IMR-90 (cell line): ENCODE results near the gene CC2D2B. TPM values are rescaled to one million over a fixed set of nuclear protein-coding genes. Genes with fewer than 3 reads are reported as not detected.
A peak's percentile ranks its signal among the peaks of the same experiment; 100 is the strongest.

ENCODE experiments used
- ATAC-seq: fragments of 200-7000 bp; cut with Tn5 transposase; 2 replicates; pipeline ENCODE4 v1.9.1; 2020; ENCODE audit warnings: low read depth, mild to moderate bottlenecking, moderate library complexity
- BruUV-seq: library from RNA; stranded (reverse); fragments of 400-500 nt; replicated peaks from 2 replicates; lab custom pipeline; 2021; lab: Mats Ljungman, UMichigan
- CTCF ChIA-PET: fragments of 300-600 bp; formaldehyde crosslinking; extraction: SDS; loops from one replicate; lab custom pipeline; 2021; ENCODE audit warnings: antibody characterized with exemption; lab: Yijun Ruan, JAX
- POLR2A ChIA-PET: fragments of 300-600 bp; sonication (Branson Sonifier 250); formaldehyde crosslinking; loops from one replicate; lab custom pipeline; 2022; ENCODE audit warnings: antibody characterized with exemption; ENCODE audit not compliant: unreplicated experiment; lab: Charles Lee
- DNase-seq: peaks from one replicate; pipeline ENCODE4 v3.0.0; 2013
- H2AFZ ChIP-seq: replicated peaks from 2 replicates; pipeline ENCODE3; 2013; ENCODE audit warnings: low read length, mild to moderate bottlenecking; ENCODE audit not compliant: poor library complexity
- H2AK5ac ChIP-seq: 2 replicates; pipeline ENCODE4 v1.6.1; 2013; ENCODE audit warnings: low read depth, low read length, inconsistent platforms
- H2AK9ac ChIP-seq: replicated peaks from 2 replicates; pipeline ENCODE3; 2013; ENCODE audit warnings: mild to moderate bottlenecking, low read depth, low read length, moderate library complexity; ENCODE audit not compliant: poor library complexity
- H2BK120ac ChIP-seq: 2 replicates; pipeline ENCODE4 v1.6.1; 2013; ENCODE audit warnings: low read depth, low read length, inconsistent platforms
- H2BK15ac ChIP-seq: 3 replicates; pipeline ENCODE4 v1.6.1; 2013; ENCODE audit warnings: low read depth, low read length, inconsistent platforms
- H2BK20ac ChIP-seq: 2 replicates; pipeline ENCODE4 v1.6.1; 2013; ENCODE audit warnings: low read depth, mild to moderate bottlenecking, inconsistent platforms, low read length, moderate library complexity
- H2BK5ac ChIP-seq: 2 replicates; pipeline ENCODE4 v1.6.1; 2013; ENCODE audit warnings: mild to moderate bottlenecking, low read depth, low read length, inconsistent platforms; ENCODE audit not compliant: poor library complexity, severe bottlenecking
- H3K14ac ChIP-seq: replicated peaks from 2 replicates; pipeline ENCODE4 v1.6.1; 2013; ENCODE audit warnings: low read depth, low read length, inconsistent platforms
- H3K18ac ChIP-seq: 2 replicates; pipeline ENCODE4 v1.6.1; 2013; ENCODE audit warnings: low read depth, low read length, control low read depth
- H3K23ac ChIP-seq: 2 replicates; pipeline ENCODE4 v1.6.1; 2013; ENCODE audit warnings: low read depth, low read length, inconsistent platforms
- H3K27ac ChIP-seq: 2 replicates; pipeline ENCODE4 v1.5.1; 2013; ENCODE audit warnings: mild to moderate bottlenecking, control low read depth, low read length; ENCODE audit not compliant: insufficient read depth
- H3K27me3 ChIP-seq: 2 replicates; pipeline ENCODE4 v1.6.1; 2013; ENCODE audit warnings: low read length; ENCODE audit not compliant: control insufficient read depth, insufficient read depth
- H3K36me3 ChIP-seq: 2 replicates; pipeline ENCODE4 v1.6.1; 2013; ENCODE audit warnings: low read length, mixed read lengths; ENCODE audit not compliant: control insufficient read depth, insufficient read depth
- H3K4ac ChIP-seq: 2 replicates; pipeline ENCODE4 v1.6.1; 2013; ENCODE audit warnings: low read depth, low read length, inconsistent platforms
- H3K4me1 ChIP-seq: 2 replicates; pipeline ENCODE4 v1.6.1; 2013; ENCODE audit warnings: low read length, mixed read lengths; ENCODE audit not compliant: control insufficient read depth, insufficient read depth
- H3K4me2 ChIP-seq: 2 replicates; pipeline ENCODE4 v1.6.1; 2013; ENCODE audit warnings: low read depth, mild to moderate bottlenecking, control low read depth, low read length, moderate library complexity
- H3K4me3 ChIP-seq: 2 replicates; pipeline ENCODE4 v1.5.1; 2013; ENCODE audit warnings: low read depth, mild to moderate bottlenecking, control low read depth, low read length, moderate library complexity; ENCODE audit not compliant: insufficient read depth
- H3K56ac ChIP-seq: 2 replicates; pipeline ENCODE4 v1.6.1; 2013; ENCODE audit warnings: low read length, inconsistent platforms; ENCODE audit not compliant: insufficient read depth; ENCODE audit errors: extremely low read depth
- H3K79me1 ChIP-seq, 2 experiments: 2 replicates each; pipeline ENCODE4 v1.6.1; 2013; ENCODE audit warnings: low read length in 2 of 2, inconsistent platforms in 1 of 2, low read depth in 1 of 2
- H3K9ac ChIP-seq: 2 replicates; pipeline ENCODE4 v1.6.1; 2013; ENCODE audit warnings: low read depth, low read length, control low read depth
- H3K9me1 ChIP-seq: 2 replicates; pipeline ENCODE4 v1.6.1; 2013; ENCODE audit warnings: low read length, inconsistent platforms; ENCODE audit not compliant: insufficient read depth
- H3K9me3 ChIP-seq: 2 replicates; pipeline ENCODE4 v1.6.1; 2013; ENCODE audit warnings: low read length; ENCODE audit not compliant: control insufficient read depth, insufficient read depth
- H4K20me1 ChIP-seq: 2 replicates; pipeline ENCODE4 v1.6.1; 2013; ENCODE audit warnings: low read length, inconsistent platforms; ENCODE audit not compliant: insufficient read depth
- H4K5ac ChIP-seq: 2 replicates; pipeline ENCODE4 v1.6.1; 2013; ENCODE audit warnings: mild to moderate bottlenecking, low read depth, low read length, control low read depth
- H4K8ac ChIP-seq, 2 experiments: 2 replicates each; pipeline ENCODE4 v1.6.1; 2013; ENCODE audit warnings: low read depth in 2 of 2, low read length in 2 of 2, control low read depth in 1 of 2, inconsistent platforms in 1 of 2
- H4K91ac ChIP-seq: 2 replicates; pipeline ENCODE4 v1.6.1; 2013; ENCODE audit warnings: low read depth, low read length, inconsistent platforms; ENCODE audit not compliant: insufficient read depth
- BHLHE40 ChIP-seq: fragments of 150-350 bp; IDR thresholded peaks from 2 replicates; pipeline ENCODE4 v1.6.1; 2016; ENCODE audit warnings: mild to moderate bottlenecking, low read depth, low read length
- CHD1 ChIP-seq: IDR thresholded peaks from 2 replicates; pipeline ENCODE4 v1.6.1; 2012; ENCODE audit warnings: low read depth, low read length, improper control_type of control experiment
- POLR2A ChIP-seq: IDR thresholded peaks from 2 replicates; pipeline ENCODE4 v1.6.1; 2012; ENCODE audit warnings: mild to moderate bottlenecking, low read depth, low read length
- USF2 ChIP-seq: fragments of 150-350 bp; IDR thresholded peaks from 2 replicates; pipeline ENCODE4 v1.6.1; 2017; ENCODE audit warnings: mild to moderate bottlenecking, antibody characterized with exemption, low read length, low read depth
- WGBS, 2 experiments: methylation state at CpG; one replicate each; pipeline versions ENCODE4 v1.1.5 to v1.1.7; 2013; ENCODE audit warnings: missing lambda C conversion rate in 2 of 2; ENCODE audit not compliant: insufficient read length in 1 of 2; ENCODE audit errors: extremely low coverage in 2 of 2; 5-methylcytosine and 5-hydroxymethylcytosine counted together
- dilution Hi-C: fragments of 300-500 bp; cut with HindIII; formaldehyde crosslinking; loops from one replicate; pipeline ENCODE4 v1.14.3; 2018; ENCODE audit warnings: low sequenced_read_pairs; ENCODE audit not compliant: unreplicated experiment
- in situ Hi-C: fragments of 300-500 bp; cut with MboI; formaldehyde crosslinking; loops from 3 replicates; pipeline ENCODE4 v1.14.3; 2019; ENCODE audit warnings: low sequenced_read_pairs, inconsistent platforms, mixed read lengths
- intact Hi-C: fragments of 100-400 bp; cut with micrococcal nuclease; formaldehyde crosslinking; loops from 2 replicates; pipeline ENCODE4 v1.10.0; 2022
- polyA plus RNA-seq, 3 experiments: library from polyadenylated mRNA; depleted of rRNA; stranded (reverse); fragments of >200 nt; gene quantifications; 2 replicates each; pipeline ENCODE4 v1.2.3, GENCODE V29; 2012; ENCODE audit warnings: low replicate concordance in 1 of 3
- total RNA-seq: library from RNA; depleted of rRNA; stranded (reverse); fragments of >200 nt; gene quantifications from 2 replicates; pipeline ENCODE4 v1.2.3, GENCODE V29; 2012

CC2D2B gene
- total and polyA plus RNA-seq, 2 of the 4 experiments (the other 2 are of a cell fraction): not detected

DNA sequence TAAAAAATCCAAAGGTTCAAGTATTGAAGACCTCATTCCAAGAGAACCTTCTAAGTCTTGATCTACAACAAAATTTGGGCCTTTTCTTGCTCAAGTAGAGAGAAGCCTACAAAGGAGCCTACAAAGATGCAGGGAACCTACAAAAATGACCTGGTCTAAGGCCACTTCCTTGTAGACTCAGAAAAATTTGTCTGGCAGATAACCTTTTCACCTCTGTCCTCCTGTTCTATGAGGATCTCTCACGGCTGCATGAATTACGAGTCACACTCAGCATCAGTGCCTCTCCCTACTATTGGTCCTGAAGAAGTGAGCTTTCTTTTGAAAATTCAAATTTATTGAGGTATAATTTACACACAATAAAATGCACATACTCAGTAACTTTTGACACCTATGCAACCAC is 164.9 kb downstream of the CC2D2B start:
- Histone ChIP-seq H3K9me3 (no peaks in the 10 kb centered on the region), H3K27ac (no peak overlapping the region), H4K20me1 (no peaks in the 10 kb centered on the region), H3K23ac (no peak overlapping the region), H4K91ac (no peak overlapping the region), H2AK9ac (no peak overlapping the region), H3K9ac (no peak overlapping the region), H2BK5ac (no peak overlapping the region), H2BK15ac (no peak overlapping the region), H2BK120ac (no peak overlapping the region), H3K4me2 (no peak overlapping the region), H2AFZ (no peak overlapping the region), H3K14ac (no peak overlapping the region), H2BK20ac (no peak overlapping the region), H3K56ac (no peak overlapping the region), H3K4me3 (no peak overlapping the region), H2AK5ac (no peak overlapping the region), H3K36me3 (no peaks in the 10 kb centered on the region), H4K5ac (no peak overlapping the region), H3K27me3 (no peaks in the 10 kb centered on the region), H3K18ac (no peak overlapping the region), H3K79me1 (no peaks in the 10 kb centered on the region), H4K8ac (no peak overlapping the region), H3K4me1 (no peaks in the 10 kb centered on the region), H3K4ac (no peak overlapping the region), H3K9me1 (no peaks in the 10 kb centered on the region)
- no peak for ATAC-seq
- no peak for TF ChIP-seq POLR2A
- TF ChIP-seq BHLHE40: no peak
- TF ChIP-seq CHD1: no peak
- TF ChIP-seq USF2: no peak
- peak; percentile 16 for DNase-seq
- ChIA-PET CTCF (no interaction called here), POLR2A (no interaction called here)
- BruUV-seq: no TSS peak
- WGBS, 2 experiments: no CpG with 5 or more reads among the region's 2 CpGs
- in situ Hi-C loops: no loop called here
- intact Hi-C loops: no loop called here
- dilution Hi-C loops: no loop called here
